Measurements from ENCODE around the gene IFNAR2. TPM values are rescaled to one million over a fixed set of nuclear protein-coding genes. Genes with fewer than 3 reads are reported as not detected.
A peak's percentile ranks its signal among the peaks of the same experiment; 100 is the strongest.

The IFNAR2 gene
- total and polyA plus RNA-seq, 2 experiments from 2014 or later = 16.8 to 18.2 TPM

- ATAC-seq (no peak), DNase-seq (ENCODE audit: low spot score) (no peak)
- H3K36me3 Mint-ChIP-seq (ENCODE audit: low read depth) = no peaks in the 10 kb centered on the region
- H3F3A ChIP-seq (replicated peaks; ENCODE audit: low read depth) = no peaks in the 10 kb centered on the region
- H3K79me2 ChIP-seq (replicated peaks; ENCODE audit: insufficient read depth) = no peaks in the 10 kb centered on the region
- peak in 1 of 2 experiments; percentile 20; a peak in 2 of 4 replicates for TF ChIP-seq CTCF (conservative IDR thresholded peaks at IDR 0.05; ENCODE audit: low read depth in 2 of 2)
- TF ChIP-seq CREB1 (CRISPR knock-in tag; IDR thresholded peaks at IDR 0.05; ENCODE audit: low read depth) = no peak
- H3K27ac Mint-ChIP-seq = no peak overlapping the region
- H3K9me3 Mint-ChIP-seq = peaks cover 10% of the 10 kb centered on the region
- H4K20me1 ChIP-seq (replicated peaks; ENCODE audit: insufficient read depth) = no peaks in the 10 kb centered on the region
- no peaks in the 10 kb centered on the region for H3K9me2 ChIP-seq (ENCODE audit: insufficient read depth)
- peaks cover under 1% of the 10 kb centered on the region for H3K4me1 Mint-ChIP-seq
- no peaks in the 10 kb centered on the region for H3K36me3 ChIP-seq (ENCODE audit: insufficient read depth)
- H3K4me1 ChIP-seq (ENCODE audit: insufficient read depth) = 0 out of 2 replicates have a peak, but pooled peaks cover 2% of the 10 kb centered on the region
- no peak overlapping the region for H3K4me3 ChIP-seq
- H2AFZ ChIP-seq = no peak overlapping the region
- no peaks in the 10 kb centered on the region for H3K27me3 ChIP-seq (ENCODE audit: insufficient read depth)
- no peak overlapping the region for H3K4me2 ChIP-seq
- no peak overlapping the region for H3K4me3 Mint-ChIP-seq
- H3K27ac ChIP-seq (ENCODE audit: low read depth) = no peak overlapping the region
- peaks cover 13% of the 10 kb centered on the region for H3K27me3 Mint-ChIP-seq (ENCODE audit: insufficient read depth, low read depth, poor library complexity)
Measured at GRCh38 chr21:33202464-33203363, 27.0 kb upstream of the IFNAR2 start.

- H2AFZ ChIP-seq = no peak overlapping the region
- Mint-ChIP-seq H3K4me1 (no peaks in the 10 kb centered on the region), H3K27ac (no peak overlapping the region)
Measured at GRCh38 chr21:33203371-33203724, 26.4 kb upstream of the IFNAR2 start.

More at GRCh38 chr21:33203371-33203724, 26.4 kb upstream of the IFNAR2 start:
- Histone ChIP-seq H3K9me2 (ENCODE audit: insufficient read depth) (no peaks in the 10 kb centered on the region), H3K27me3 (ENCODE audit: insufficient read depth) (no peaks in the 10 kb centered on the region), H3K27ac (ENCODE audit: low read depth) (no peak overlapping the region), H3K4me3 (no peak overlapping the region), H4K20me1 (replicated peaks; ENCODE audit: insufficient read depth) (no peaks in the 10 kb centered on the region), H3K79me2 (replicated peaks; ENCODE audit: insufficient read depth) (no peaks in the 10 kb centered on the region), H3K4me2 (no peak overlapping the region), H3K4me1 (ENCODE audit: insufficient read depth) (no peaks in the 10 kb centered on the region), H3K36me3 (ENCODE audit: insufficient read depth) (no peaks in the 10 kb centered on the region), H3F3A (replicated peaks; ENCODE audit: low read depth) (no peaks in the 10 kb centered on the region)
- Mint-ChIP-seq H3K4me3 (no peak overlapping the region), H3K36me3 (ENCODE audit: low read depth) (no peaks in the 10 kb centered on the region; the same call in 2 of the 3 replicates), H3K27me3 (ENCODE audit: insufficient read depth, low read depth, poor library complexity) (peaks cover 13% of the 10 kb centered on the region), H3K9me3 (peaks cover 17% of the 10 kb centered on the region)
- ATAC-seq (no peak), DNase-seq (ENCODE audit: low spot score) (no peak)
- TF ChIP-seq REST (IDR thresholded peaks at IDR 0.05; ENCODE audit: unreplicated experiment) = no peak
- no peak for TF ChIP-seq ZNF114 (CRISPR knock-in tag; IDR thresholded peaks at IDR 0.05)
- TF ChIP-seq POLR2AphosphoS5 (IDR thresholded peaks at IDR 0.05; ENCODE audit: low read depth) = no peak
- no peak for TF ChIP-seq ETS1 (IDR thresholded peaks at IDR 0.05)
